Spleen (tissue), 7 donors: Measurements from ENCODE around the gene VSTM4.
A peak's percentile ranks its signal among the peaks of the same experiment; 100 is the strongest.

Source experiments
- CTCF ChIP-seq, 11 experiments: fragments of 200-600 bp in 7 of 11; fragments of 450-650 bp in 4 of 11; sonication (generic) in 4 of 11; IDR thresholded peaks in 8 of 11; conservative IDR thresholded peaks in 3 of 11; 1 replicate in 7 of 11; 2 replicates in 4 of 11; pipeline versions ENCODE4 v1.4.0 to v1.8.0; 2016 to 2021; ENCODE audit warnings: antibody characterized with exemption in 11 of 11, inconsistent platforms in 4 of 11, mild to moderate bottlenecking in 1 of 11
- POLR2AphosphoS5 ChIP-seq, 3 donors: sonication (generic); formaldehyde crosslinking; IDR thresholded peaks; one replicate each; pipeline ENCODE4 v1.5.1; 2017; ENCODE audit warnings: antibody characterized with exemption in 3 of 3
- donor health status: DM: no; HTN: no; CAD: no; lungs with moderate emphysema.
- donor health status: DM: no; HTN: no; CAD: no.
- donor health status: DM: no; HTN: no; CAD: no.

DNA sequence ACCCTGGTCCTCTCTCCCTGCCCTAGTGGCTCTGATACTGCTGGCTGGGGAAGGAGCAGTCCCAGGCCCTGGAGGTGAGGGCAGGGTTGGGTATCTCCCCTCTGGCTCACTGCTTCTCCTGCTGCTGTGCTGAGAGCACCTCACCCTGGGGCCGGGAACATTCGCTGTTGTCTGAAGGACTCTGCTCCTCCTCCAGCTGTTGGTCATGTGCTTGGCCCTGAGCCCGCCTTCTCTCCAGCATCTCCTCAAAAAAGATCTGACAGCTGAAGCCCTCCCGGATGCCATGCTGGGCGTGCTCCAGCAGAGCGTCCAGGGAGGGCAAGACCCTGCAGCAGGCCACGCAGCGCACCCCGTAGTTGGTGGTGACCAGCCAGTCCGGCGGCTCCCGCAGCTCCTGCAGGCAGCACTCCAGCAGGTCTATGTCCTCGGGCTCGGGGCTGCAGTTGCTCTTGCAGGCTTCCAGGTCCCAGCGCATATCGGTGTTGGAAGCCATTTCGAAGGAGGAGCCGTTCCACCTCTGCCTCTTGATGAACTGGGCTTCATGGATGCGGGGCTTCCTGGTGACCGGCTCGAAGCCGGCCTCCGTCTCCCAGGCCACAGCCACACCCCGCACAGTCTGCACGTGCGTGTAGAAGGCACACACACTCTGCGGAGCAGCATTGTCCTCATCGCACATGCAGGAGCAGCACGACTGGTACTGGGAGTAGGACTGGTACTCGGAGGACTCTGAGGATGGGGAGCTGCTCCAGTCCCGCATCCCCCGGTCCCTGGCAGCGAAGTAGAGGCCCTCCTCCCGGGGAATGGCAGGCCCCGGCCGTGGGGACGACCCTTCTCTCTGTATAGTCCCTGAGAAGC lies 16.4 kb upstream of the VSTM4 start:
- TF ChIP-seq CTCF (IDR thresholded peaks at IDR 0.05 in 8 of 11, conservative IDR thresholded peaks at IDR 0.05 in 3 of 11) (no peak), POLR2AphosphoS5 (IDR thresholded peaks at IDR 0.05) (peak in 1 of 3 donors; percentile 33)
